K562 (cell line): ENCODE results near the gene SCT. TPM values are rescaled to one million over a fixed set of nuclear protein-coding genes. Genes with fewer than 3 reads are reported as not detected.

Experiments used
- FOXP4 ChIP-seq: sonication (generic); formaldehyde crosslinking; IDR thresholded peaks from 2 replicates; pipeline ENCODE4 v1.8.0; 2022; ENCODE audit warnings: mild to moderate bottlenecking, missing genetic modification reagents, borderline replicate concordance
- HBP1 ChIP-seq: fragments of 450-650 bp; formaldehyde crosslinking; IDR thresholded peaks from 2 replicates; pipeline ENCODE4 v1.4.0; 2022; ENCODE audit warnings: missing genetic modification characterization
- MAFG ChIP-seq: fragments of 450-650 bp; conservative IDR thresholded peaks from 2 replicates; pipeline ENCODE4 v1.6.1; 2016; ENCODE audit warnings: missing genetic modification characterization, missing compliant biosample characterization
- MLLT1 ChIP-seq, 2 experiments: fragments of 450-650 bp; IDR thresholded peaks; 2 replicates each; pipeline ENCODE4 v1.6.1; 2016
- NFIC ChIP-seq: fragments of 450-650 bp; IDR thresholded peaks from 2 replicates; pipeline ENCODE4 v1.6.1; 2017; ENCODE audit warnings: mild to moderate bottlenecking, inconsistent platforms
- PHTF2 ChIP-seq: fragments of 250-450 bp; sonication (Bioruptor Pico); IDR thresholded peaks from 2 replicates; pipeline ENCODE4 v1.5.0; 2021; ENCODE audit warnings: mild to moderate bottlenecking
- RBFOX2 ChIP-seq: fragments of 200-400 bp; formaldehyde crosslinking; IDR thresholded peaks from 2 replicates; pipeline ENCODE4 v1.6.1; 2017; ENCODE audit warnings: low read depth, mild to moderate bottlenecking, low read length, moderate library complexity
- SMARCA5 ChIP-seq: fragments of 450-650 bp; IDR thresholded peaks from 2 replicates; pipeline ENCODE4 v1.6.1; 2016
- ZNF24 ChIP-seq: fragments of 450-650 bp; IDR thresholded peaks from 2 replicates; pipeline ENCODE4 v1.6.1; 2016
- ZNF639 ChIP-seq, 2 experiments: fragments of 200-800 bp in 1 of 2; sonication (Bioruptor generic) in 1 of 2; sonication (generic) in 1 of 2; formaldehyde crosslinking in 1 of 2; IDR thresholded peaks in 1 of 2; conservative IDR thresholded peaks in 1 of 2; 2 replicates each; pipeline versions ENCODE4 v1.5.0 to v1.6.1; 2016 to 2020; ENCODE audit warnings: missing compliant biosample characterization in 1 of 2, missing genetic modification characterization in 1 of 2, missing genetic modification reagents in 1 of 2
- polyA plus RNA-seq, 8 experiments: library from polyadenylated mRNA; depleted of rRNA in 4 of 8; stranded (reverse) in 5 of 8; unstranded in 3 of 8; fragments of >200 nt; fragmentation: Nextera tagmentation in 2 of 8; fragmentation: Illumina TruSeq in 1 of 8; extraction: Ambion mirVana in 2 of 8; extraction: Trizol in 1 of 8; gene quantifications; 2 replicates each; pipeline versions ENCODE4 v1.2.1 to v1.2.3, GENCODE V29; 2011 to 2014; ENCODE audit warnings: inconsistent platforms in 1 of 8, missing spikeins in 1 of 8
- total RNA-seq, 7 experiments: library from RNA; depleted of rRNA in 6 of 7; stranded (reverse); fragments of >200 nt in 6 of 7; fragmentation: Illumina TruSeq in 2 of 7; extraction: Trizol in 2 of 7; gene quantifications; 2 replicates each; pipeline versions ENCODE4 v1.2.1 to v1.2.3, GENCODE V29; 2011 to 2021; ENCODE audit warnings: low replicate concordance in 1 of 7

SCT gene
- total and polyA plus RNA-seq, 9 of the 15 experiments (the other 6 are each of a cell fraction or from before 2014, with no cell fraction given), result not detected

- TF ChIP-seq RBFOX2 (no peak), PHTF2 (CRISPR knock-in tag) (no peak), ZNF639 (CRISPR knock-in tag; conservative IDR thresholded peaks at IDR 0.05 in 1 of 2, IDR thresholded peaks at IDR 0.05 in 1 of 2) (no peak), HBP1 (CRISPR knock-in tag) (no peak), NFIC (no peak), MLLT1 (IDR thresholded peaks at IDR 0.05) (no peak), MAFG (no peak), SMARCA5 (no peak), FOXP4 (CRISPR knock-in tag) (no peak), ZNF24 (no peak)
Observed at GRCh38 chr11:637333-637592, 10.3 kb upstream of the SCT start (continued).
